ENCODE measurements around the gene BCL2.
"Not testable (repeated sequence)": the region's sequence is repeated elsewhere in the genome, so short reads cannot be mapped to it uniquely, and the experiment has no call there.

- TF ChIP-seq CTCF (IDR thresholded peaks at IDR 0.05; ENCODE audit: borderline replicate concordance, extremely low read depth, low read length, poor library complexity, severe bottlenecking); EZH2 (IDR thresholded peaks at IDR 0.05; ENCODE audit: borderline replicate concordance, low read depth, low read length, severe bottlenecking): not testable (repeated sequence)
These were observed 83.6 kb downstream of the BCL2 start for GRCh38 chr18:63235920-63236319.
